DND-41 (cell line): ENCODE results near the gene PDLIM5.

Experiments used
- ATAC-seq: fragments of 200-7000 bp; cut with Tn5 transposase; 3 replicates; pipeline ENCODE4 v1.9.1; 2021; ENCODE audit warnings: low read depth; ENCODE audit not compliant: insufficient read depth
- DNase-seq: peaks from one replicate; pipeline ENCODE4 v3.0.0-alpha.2; 2020
- H2AFZ ChIP-seq: 2 replicates; pipeline ENCODE4 v1.6.0; 2012; ENCODE audit warnings: low read depth, low read length
- H3K27ac ChIP-seq: 2 replicates; pipeline ENCODE4 v1.5.1; 2012; ENCODE audit warnings: low read length, inconsistent platforms
- H3K27me3 ChIP-seq: fragments of 200-600 bp; sonication (generic); 2 replicates; pipeline ENCODE4 v1.6.0; 2012; ENCODE audit warnings: low read length, mild to moderate bottlenecking, inconsistent platforms; ENCODE audit not compliant: insufficient read depth, poor library complexity
- H3K36me3 ChIP-seq: 2 replicates; pipeline ENCODE4 v1.5.1; 2012; ENCODE audit warnings: low read length, inconsistent platforms; ENCODE audit not compliant: insufficient read depth
- H3K4me1 ChIP-seq: 2 replicates; pipeline ENCODE4 v1.5.1; 2012; ENCODE audit warnings: mild to moderate bottlenecking, low read length; ENCODE audit not compliant: insufficient read depth
- H3K4me2 ChIP-seq: 2 replicates; pipeline ENCODE4 v1.6.0; 2012; ENCODE audit warnings: mild to moderate bottlenecking, moderate library complexity, low read length, inconsistent platforms; ENCODE audit not compliant: insufficient read depth
- H3K4me3 ChIP-seq, 2 experiments: fragments of 200-600 bp in 1 of 2; shearing (Covaris generic) in 1 of 2; 2 replicates each; pipeline ENCODE4 v1.5.1; 2012 to 2016; ENCODE audit warnings: inconsistent platforms in 2 of 2, low read length in 2 of 2, mild to moderate bottlenecking in 2 of 2, low read depth in 1 of 2, moderate library complexity in 1 of 2
- H3K79me2 ChIP-seq: 2 replicates; pipeline ENCODE4 v1.6.0; 2012; ENCODE audit warnings: low read length, inconsistent platforms; ENCODE audit not compliant: insufficient read depth
- H3K9ac ChIP-seq: 2 replicates; pipeline ENCODE4 v1.6.0; 2012; ENCODE audit warnings: low read depth, mild to moderate bottlenecking, inconsistent platforms, low read length, moderate library complexity
- H3K9me3 ChIP-seq: 2 replicates; pipeline ENCODE4 v1.5.1; 2012; ENCODE audit warnings: low read length, moderate library complexity, mild to moderate bottlenecking, inconsistent platforms; ENCODE audit not compliant: insufficient read depth, severe bottlenecking
- H4K20me1 ChIP-seq: 2 replicates; pipeline ENCODE4 v1.6.0; 2012; ENCODE audit warnings: low read length; ENCODE audit not compliant: insufficient read depth
- CTCF ChIP-seq: IDR thresholded peaks from 2 replicates; pipeline ENCODE4 v1.5.1; 2012; ENCODE audit warnings: borderline replicate concordance, low read length, moderate library complexity, mild to moderate bottlenecking; ENCODE audit not compliant: poor library complexity, severe bottlenecking; ENCODE audit errors: extremely low read depth
- EZH2 ChIP-seq: IDR thresholded peaks from 3 replicates; pipeline ENCODE4 v1.6.1; 2012; ENCODE audit warnings: borderline replicate concordance, low read depth, mild to moderate bottlenecking, moderate library complexity, low read length, inconsistent platforms; ENCODE audit not compliant: severe bottlenecking

Gene PDLIM5

GRCh38 chr4:94416981-94417380 is 34.8 kb upstream of the PDLIM5 start:
- H3K9me3 ChIP-seq: no peaks in the 10 kb centered on the region
- H3K9ac ChIP-seq: no peak overlapping the region
- H4K20me1 ChIP-seq: no peaks in the 10 kb centered on the region
- ATAC-seq (no peak), DNase-seq (no peak)
- no peak overlapping the region for H3K4me2 ChIP-seq
- no peak overlapping the region for H3K27ac ChIP-seq
- H3K27me3 ChIP-seq: no peaks in the 10 kb centered on the region
- no peaks in the 10 kb centered on the region for H3K36me3 ChIP-seq
- TF ChIP-seq CTCF (no peak), EZH2 (no peak)
- H3K4me1 ChIP-seq: no peaks in the 10 kb centered on the region
- no peaks in the 10 kb centered on the region for H3K79me2 ChIP-seq
- no peak overlapping the region for H2AFZ ChIP-seq
- no peak overlapping the region for H3K4me3 ChIP-seq

GRCh38 chr4:94419549-94419948 is 32.2 kb upstream of the PDLIM5 start:
- DNase-seq (no peak), ATAC-seq (no peak)
- Histone ChIP-seq H3K36me3 (no peaks in the 10 kb centered on the region), H3K9me3 (no peaks in the 10 kb centered on the region), H4K20me1 (no peaks in the 10 kb centered on the region), H2AFZ (no peak overlapping the region), H3K79me2 (no peaks in the 10 kb centered on the region), H3K9ac (no peak overlapping the region), H3K4me3 (no peak overlapping the region), H3K4me2 (no peak overlapping the region), H3K4me1 (no peaks in the 10 kb centered on the region), H3K27ac (no peak overlapping the region), H3K27me3 (no peaks in the 10 kb centered on the region)
- TF ChIP-seq CTCF (no peak), EZH2 (no peak)

GRCh38 chr4:94419956-94420355 is 31.8 kb upstream of the PDLIM5 start:
- no peak for DNase-seq

More at GRCh38 chr4:94419956-94420355, 31.8 kb upstream of the PDLIM5 start:
- H3K36me3 ChIP-seq: no peaks in the 10 kb centered on the region
- TF ChIP-seq CTCF (no peak), EZH2 (no peak)
- H2AFZ ChIP-seq: no peak overlapping the region
- H3K9me3 ChIP-seq: no peaks in the 10 kb centered on the region
- H3K4me2 ChIP-seq: no peak overlapping the region
- no peak overlapping the region for H3K9ac ChIP-seq
- H3K79me2 ChIP-seq: no peaks in the 10 kb centered on the region
- no peak for ATAC-seq
- H4K20me1 ChIP-seq: no peaks in the 10 kb centered on the region
- H3K4me1 ChIP-seq: no peaks in the 10 kb centered on the region
- H3K4me3 ChIP-seq: no peak overlapping the region
- no peaks in the 10 kb centered on the region for H3K27me3 ChIP-seq
- H3K27ac ChIP-seq: no peak overlapping the region
